HG03139 (cell line): ENCODE measurements around the gene NR4A3.
"Not testable (repeated sequence)": the region's sequence is repeated elsewhere in the genome, so short reads cannot be mapped to it uniquely, and the experiment has no call there.

Source experiments
- ATAC-seq: cut with Tn5 transposase; IDR thresholded peaks from one replicate; pipeline ENCODE4 v1.9.1; 2021; ENCODE audit not compliant: unreplicated experiment

The NR4A3 gene

DNA sequence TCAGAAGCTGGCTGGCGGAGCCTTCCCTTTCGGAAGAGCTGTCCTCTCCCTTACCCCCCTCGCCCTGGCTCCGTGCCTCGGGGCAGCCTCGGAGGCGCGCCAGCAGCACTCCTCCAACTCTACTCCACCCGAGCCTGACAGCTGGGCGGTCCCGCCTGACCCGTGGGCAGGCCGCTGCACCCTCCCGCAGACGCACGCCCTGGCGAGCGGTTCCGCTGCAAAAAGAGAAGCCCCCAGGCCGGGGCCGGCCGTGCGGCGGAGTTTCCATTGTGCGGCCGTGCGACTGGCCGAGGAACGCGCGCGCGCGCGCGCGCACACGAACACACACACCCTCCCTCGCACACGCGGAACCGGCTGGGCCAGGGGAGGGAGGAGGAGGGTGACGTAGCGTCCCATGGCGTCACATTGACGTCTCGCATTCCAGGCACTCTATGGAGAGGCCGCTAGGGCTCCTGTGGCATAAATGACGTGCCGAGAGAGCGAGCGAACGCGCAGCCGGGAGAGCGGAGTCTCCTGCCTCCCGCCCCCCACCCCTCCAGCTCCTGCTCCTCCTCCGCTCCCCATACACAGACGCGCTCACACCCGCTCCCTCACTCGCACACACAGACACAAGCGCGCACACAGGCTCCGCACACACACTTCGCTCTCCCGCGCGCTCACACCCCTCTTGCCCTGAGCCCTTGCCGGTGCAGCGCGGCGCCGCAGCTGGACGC is at the start of gene NR4A3:
TSS of gene NR4A3 (plus strand) at position 490 of the 713 bp plus-strand sequence. CDS start 6,158 bp downstream, outside the sequence.
- peak; percentile 31 for ATAC-seq

DNA sequence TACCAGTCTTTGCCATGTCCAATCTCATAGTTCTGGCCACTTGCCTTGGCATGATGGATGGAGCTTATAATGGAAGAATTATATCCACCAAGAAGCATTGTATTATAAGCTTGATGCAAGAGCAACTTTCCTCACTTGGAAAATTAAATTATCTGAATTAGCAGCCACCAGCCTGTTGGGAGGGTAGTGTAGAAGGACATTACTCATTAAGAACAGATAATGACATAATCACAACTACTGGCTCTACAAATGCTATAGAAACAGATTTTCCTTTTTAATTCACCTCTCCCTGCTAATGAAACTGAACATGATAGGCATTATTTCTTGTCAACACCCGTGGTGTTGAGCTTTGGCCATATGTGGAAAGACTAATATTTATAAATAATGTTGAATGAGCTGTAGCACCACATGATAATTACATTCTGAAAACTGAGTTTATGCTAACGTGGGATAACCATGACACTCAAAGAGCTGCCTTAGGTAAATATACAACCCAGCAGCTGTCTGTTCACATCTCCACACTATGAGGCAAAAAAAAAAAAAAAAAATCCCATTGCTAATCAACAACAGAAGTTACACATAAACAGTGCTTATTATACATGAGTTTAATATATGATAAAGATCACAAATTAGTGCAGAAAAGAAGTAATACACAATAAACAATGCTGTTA is 48.1 kb upstream of the NR4A3 start:
- no peak for ATAC-seq

DNA sequence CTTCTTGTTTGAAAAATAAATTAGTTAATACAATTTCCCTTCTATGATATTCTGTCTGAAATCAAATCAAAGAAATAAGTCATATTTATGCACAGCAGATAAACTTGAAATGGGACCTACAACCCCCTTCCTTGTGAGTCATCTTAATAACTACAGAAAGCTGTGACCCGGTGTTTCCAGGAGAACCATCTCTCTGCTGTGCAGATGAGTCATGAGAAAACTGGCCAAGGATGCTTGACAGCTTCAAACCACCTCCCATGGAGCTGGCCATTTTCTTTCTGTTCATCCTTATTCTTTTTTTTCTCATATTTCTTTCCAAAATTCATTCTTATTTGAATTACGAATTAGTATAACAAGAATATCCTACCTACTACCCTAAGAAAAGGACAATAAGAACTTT is 43.4 kb upstream of the NR4A3 start:
- no peak for ATAC-seq

DNA sequence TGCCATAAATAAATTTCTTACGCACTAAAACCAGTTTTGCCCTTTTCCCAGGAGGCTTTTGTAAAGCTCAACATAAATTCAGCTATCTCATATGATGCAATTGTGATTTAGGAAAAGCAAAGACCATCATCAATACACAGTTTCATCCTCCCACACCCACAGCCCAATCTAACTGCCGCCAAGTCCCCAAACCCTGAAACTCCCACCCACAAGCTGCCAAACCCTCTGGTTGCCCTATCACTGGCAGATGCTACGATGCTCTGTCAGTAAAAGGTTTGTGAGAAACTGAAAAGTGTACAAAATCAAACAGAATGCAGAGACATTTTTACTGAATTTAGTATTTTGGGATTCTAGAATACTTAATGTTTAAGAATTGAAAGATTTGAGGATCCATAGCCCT is 42.8 kb upstream of the NR4A3 start:
- ATAC-seq, result no peak

DNA sequence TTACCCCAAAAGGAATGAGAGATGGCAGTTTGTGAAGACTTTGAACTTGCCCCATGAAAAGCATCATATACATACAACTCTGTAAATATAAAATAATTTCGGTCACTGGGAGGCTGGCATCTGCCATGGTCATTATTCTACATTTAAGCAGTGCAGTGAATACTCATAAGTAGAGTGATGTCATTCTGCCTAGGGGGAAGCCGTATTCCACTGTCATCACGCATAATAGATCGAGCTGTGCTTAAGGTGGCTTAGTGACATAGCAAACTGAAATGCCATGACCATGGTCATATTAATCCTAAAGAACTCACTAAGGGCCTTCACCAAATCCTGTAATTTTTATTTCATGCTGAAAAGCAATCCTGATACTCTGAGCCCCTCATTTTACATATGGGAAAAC is 42.4 kb upstream of the NR4A3 start:
- ATAC-seq, result no peak

DNA sequence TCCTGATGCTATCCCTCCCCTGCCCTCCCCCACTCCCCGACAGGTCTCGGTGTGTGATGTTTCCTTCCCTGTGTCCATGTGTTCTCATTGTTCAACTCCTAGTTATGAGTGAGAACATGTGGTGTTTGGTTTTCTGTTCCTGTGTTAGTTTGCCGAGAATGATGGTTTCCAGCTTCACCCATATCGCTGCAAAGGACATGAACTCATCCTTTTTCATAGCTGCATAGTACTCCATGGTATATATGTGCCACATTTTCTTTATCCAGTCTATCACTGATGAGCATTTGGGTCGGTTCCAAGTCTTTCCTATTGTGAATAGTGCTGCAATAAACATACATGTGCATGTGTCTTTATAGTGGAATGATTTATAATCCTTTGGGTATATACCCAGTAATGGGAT is 39.3 kb upstream of the NR4A3 start:
- ATAC-seq, result not testable (repeated sequence)

DNA sequence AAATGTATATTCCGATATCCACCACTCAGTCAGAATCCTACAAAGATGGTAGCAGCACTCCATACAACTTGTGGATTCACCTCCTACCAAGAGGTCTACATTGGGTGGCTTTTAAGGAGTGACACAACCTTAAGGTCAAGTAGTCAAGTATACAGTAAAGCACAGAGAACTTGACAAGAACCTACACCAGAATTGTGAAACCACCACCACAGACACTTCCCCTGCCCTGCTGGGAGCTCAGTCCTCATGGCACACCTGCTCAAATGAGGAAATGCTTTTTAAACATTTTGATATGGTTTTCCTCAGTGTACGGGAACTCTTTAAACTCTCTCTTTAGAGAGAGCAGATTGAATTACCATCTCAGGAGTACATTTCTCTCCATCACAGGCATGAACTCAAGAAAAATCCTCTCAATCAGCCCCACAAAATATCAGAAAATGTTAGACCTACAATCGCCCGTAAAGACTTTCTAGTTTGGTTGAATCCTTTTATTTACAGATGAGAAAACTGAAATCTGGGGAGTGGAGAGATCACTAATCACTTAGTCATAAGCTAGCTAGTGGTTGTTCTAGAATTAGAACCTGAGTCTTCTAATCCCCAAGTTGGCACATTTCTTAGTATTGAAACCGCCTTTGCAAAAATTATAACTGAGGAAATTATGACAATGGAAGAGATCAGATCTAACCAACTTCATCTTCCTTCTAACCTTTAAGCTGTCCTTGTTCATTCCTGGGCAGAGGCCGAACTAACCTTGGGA is 38.5 kb upstream of the NR4A3 start:
- ATAC-seq, result no peak

DNA sequence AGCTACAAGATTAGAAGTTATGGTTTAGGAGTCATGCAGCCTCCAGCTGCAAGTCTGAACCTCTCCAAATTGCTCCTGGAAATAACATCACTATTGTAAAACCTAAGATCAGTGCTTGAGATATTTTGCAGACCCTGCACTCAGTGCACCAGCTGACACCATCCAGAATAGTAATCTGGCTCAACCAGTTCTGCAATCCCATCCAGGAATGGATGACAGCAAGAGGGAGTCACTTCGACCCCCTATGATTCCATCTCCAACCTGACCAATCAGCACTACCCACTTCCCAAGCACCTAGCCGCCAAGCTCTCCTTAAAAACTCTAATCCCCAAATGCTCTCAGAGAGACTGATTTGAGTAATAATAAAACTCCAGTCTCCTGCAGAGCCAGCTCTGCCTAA is 37.9 kb upstream of the NR4A3 start:
- no peak for ATAC-seq

DNA sequence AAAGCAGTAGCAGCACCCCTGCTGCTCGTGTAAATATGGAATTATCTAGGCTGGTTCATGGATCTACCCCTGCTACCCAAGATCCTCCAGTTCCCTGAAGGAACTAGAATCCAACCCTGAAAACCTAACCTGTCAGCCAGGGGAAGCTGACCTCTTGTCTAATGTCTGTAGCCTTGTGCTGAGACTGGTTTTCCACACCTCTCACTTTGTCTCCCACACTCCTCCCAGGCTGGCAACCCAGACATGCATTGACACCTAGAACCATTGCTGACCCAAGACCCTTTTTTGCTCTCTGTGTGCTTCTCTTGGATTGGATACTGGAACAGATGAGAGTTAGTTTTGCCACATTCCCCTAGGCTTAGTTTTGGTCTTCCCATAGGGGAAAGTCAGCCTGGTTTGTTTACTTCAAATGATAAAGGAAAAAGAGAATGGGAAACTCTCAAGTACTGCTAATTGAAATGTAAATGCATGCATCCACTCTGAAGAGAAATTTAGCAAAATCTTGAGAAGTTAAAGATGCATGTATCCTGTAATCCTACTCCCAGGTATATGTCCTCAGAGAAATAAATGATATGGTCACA is 36.6 kb upstream of the NR4A3 start:
- ATAC-seq, result no peak

DNA sequence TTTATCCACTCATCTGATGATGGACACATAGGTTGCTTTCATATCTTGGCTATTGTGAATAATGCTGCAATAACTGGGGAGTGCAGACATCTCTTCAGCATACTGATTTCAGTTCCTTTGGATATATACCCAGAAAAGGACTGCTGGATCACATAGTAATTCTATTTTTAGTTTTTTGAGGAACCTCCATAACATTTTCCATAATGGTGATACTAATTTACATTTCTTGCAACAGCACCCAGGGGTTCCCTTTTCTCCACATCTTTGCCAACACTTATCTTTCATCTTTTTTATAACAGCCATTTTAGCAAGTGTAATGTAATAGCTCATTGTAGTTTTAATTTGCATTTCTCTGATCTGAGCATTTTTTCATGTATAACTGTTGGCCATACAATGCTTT is 34.1 kb upstream of the NR4A3 start:
- no peak for ATAC-seq

DNA sequence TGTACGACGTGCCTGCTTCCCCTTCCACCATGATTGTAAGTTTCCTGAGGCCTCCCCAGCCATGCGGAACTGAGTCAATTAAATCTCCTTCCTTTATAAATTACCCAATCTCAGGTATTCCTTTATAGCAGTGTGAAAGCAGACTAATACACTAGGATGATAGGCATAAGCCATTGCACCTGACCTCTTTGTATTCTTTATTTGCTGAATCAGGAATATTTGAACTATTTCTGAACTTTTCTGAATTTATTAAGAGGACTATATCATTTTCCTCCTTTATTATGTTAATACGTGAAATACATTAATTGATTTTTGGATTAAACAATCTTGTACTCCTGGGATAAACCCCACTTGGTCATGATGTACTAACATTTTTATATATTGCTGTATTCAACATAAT is 28.2 kb upstream of the NR4A3 start:
- no peak for ATAC-seq

DNA sequence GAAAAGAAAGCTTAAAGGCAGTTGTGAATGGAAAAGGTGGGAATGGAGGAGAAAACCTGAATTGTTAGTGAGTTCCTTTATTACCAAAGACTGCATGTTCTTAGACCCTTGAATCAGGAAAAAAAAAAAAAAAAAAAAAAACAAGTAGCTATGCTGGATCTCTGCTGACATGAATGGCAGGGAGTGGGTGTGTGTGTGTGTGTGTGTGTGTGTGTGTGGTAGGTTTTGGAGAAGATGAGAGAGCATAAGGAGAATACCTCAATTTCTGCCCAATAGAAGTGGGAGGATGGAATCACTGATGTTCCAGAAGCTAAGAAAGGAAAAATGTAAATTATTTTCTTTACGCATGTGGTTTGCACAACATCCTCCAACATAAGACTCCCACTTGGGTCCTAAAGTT is 25.5 kb upstream of the NR4A3 start:
- no peak for ATAC-seq

DNA sequence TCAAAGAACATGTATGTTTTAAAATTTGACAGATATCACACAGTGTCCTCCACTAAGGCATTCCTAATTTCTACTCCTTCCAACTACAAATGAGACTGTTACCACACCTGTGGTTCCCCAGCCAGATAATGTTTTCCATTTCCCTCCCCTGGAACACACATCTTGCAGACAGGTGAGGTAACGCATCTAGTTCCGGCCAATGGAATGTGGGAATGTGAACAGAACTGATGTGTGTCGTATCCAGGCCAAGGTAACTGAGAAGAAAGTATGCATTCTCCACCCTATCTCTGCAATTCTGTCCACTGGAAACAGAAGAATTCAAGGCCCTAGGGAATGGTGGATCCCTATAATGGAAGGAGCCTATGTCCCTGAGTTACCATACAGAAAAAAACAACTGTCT is 19.9 kb upstream of the NR4A3 start:
- ATAC-seq, result no peak

DNA sequence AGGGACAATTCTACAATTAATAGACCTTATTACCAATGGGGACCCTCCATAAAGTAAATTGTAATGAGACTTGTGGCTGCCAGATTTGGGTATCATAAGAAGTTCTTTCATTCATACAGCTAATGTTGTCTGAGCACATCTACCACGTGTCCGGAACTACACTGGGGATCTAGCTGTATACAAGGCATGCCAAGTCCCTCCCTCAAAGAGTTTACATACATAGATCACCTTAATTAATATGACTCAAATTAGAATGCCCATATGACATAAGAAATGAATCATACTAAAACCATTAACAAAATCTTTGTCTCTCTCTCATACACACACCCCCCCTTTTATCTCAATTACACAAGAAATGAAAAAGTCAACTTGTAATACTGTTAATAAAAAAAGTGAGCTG is 18.0 kb upstream of the NR4A3 start:
- no peak for ATAC-seq

DNA sequence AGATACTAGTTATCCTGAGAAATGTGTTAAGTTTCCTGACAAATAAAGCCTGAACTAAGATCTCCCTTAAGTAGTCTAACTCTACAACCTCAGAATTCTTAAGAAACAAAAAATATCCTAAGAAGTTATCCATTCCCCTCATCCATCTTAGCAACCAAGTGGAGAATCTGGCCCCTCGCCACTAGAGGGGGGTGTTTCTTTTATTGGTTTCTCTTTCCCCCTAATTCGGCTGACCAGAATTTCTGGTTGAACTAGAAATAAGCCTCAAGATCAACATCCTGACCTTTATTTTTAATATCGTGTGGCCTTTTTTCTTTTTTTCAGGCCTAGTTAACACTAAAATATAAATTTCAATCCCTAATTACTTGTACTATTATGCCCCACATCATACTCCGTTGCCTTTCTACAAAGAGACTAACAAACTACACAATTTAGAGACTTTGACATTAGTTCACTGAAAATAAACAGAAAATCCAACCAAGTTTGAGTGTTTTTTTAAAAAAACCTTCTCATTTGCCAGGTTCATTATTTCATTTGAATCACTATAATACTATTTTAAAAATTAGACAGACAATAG is 14.3 kb upstream of the NR4A3 start:
- no peak for ATAC-seq

DNA sequence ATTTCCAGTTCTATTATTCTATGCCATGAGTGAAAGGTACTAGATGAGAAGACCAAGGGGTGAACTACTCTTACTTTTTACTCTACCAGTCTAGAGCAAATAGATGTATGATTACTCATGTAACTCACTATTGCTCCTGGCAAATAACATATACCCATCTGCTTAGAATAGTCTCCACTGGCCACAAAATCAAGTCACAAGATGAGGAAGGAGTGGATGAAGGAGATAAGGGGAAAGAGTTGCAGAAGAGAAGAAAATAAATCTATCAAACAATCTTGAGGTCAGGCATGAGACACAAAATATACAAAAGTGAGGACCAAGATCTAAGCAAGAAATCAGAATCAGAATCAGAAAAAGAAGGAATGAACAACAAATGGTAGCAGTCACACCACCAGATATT is 13.7 kb upstream of the NR4A3 start:
- no peak for ATAC-seq

DNA sequence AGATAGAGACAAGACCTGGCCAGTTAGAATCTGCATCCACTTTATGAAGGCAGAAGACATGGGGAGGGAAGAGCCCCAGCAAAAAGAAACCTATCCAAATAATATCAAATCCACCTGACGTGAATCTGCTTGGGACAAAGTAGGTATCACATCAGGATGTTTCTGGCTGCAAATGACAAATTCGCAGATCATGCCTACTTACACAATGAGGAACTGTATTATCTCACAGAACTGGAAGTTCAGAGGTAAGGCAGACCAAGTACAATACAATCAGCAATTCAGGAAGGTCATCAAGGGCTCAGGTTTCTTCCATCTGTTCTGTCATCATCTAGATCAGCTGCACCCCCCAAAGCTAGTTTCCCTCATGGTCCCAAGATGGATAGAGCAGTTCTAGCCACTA is 13.2 kb upstream of the NR4A3 start:
- ATAC-seq, result no peak

DNA sequence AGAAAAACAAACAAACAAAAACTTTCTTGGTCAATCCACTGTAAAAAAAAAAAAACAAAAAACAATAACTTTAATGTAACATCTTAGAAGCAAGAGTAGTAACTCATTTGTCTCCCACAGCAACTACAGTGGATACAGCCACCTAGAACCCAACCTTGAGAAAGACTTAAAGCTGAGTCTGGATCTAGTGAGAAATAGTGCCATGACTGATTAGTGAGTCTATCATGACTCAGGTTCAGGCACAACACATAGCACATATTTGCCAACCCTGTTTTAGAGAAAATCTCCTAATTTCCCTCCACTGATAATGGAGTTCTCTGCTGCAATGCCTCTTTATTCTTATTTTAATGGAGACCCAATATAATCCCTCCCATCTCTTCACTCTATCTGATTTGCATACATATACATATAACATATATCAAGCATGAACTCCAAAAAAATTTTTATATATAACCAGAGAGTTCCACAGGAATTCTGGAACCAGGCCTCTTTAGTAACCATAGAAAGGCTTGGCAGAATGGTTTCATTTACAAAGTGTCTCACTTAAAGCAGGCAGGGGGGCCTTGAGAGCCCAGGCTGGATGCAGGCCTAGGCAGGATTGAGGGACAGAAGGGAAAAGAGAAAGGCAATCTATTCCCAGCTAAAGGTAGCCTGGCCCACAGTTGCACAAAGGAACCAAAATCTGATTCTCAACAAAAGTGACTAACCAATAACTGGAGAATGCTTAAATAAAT is 11.9 kb upstream of the NR4A3 start:
- ATAC-seq, result no peak

DNA sequence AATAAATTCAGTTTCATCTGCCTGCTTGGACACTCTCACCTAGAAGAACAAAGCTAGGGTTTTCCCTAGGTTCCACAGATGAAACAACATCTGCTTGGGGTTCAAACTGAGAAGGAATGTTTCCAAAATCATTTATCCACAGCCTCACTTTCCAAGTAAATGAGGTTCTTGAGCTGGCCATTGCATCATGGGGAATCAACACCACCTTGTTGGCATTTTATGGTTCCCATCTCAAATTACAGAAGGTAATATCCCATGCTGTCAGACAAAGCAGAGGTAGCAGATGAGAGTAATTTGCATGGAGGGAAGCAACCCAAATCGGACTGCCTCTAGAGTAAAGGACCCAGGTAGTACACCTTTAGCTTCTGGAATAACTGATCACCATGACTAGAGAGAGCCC is 10.5 kb upstream of the NR4A3 start:
- peak; percentile 11 for ATAC-seq

DNA sequence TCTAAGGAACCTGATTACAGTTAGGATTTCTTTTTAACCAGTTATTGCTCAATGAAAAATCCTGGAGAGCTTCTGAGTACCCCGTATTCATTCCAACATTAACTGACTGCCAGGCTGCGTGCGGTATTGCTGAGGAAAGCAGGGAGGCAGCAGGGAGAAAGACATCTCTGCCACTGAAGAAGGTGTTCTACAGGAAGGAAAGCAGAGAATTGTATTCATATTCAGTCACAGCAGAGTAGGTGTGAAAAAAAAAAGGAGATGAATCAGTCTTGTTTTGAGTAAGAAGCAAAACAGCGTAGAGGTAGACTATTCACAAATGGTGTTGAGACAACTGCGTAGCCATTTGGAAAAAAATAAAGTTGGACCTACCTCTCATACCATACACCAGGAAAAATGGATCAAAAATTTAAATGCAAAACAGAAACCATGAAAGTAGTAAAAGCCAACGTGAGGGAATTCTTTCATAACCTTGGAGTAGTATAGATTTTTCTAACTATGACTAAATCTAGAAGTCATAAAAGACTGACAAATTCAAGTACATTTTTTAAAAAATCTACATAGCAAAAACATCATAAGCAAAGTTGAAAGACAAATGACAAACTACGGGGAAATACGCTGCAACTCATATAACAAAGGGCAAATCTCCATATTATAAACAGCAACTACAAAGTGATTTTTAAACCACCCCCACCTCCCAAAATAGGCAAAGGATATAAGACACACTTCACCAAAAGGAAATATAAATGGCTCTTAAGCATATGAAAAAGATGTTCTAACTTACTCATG is 9.9 kb upstream of the NR4A3 start:
- peak; percentile 59 for ATAC-seq
